ENCODE measurements around the gene ZNF831.

DNA sequence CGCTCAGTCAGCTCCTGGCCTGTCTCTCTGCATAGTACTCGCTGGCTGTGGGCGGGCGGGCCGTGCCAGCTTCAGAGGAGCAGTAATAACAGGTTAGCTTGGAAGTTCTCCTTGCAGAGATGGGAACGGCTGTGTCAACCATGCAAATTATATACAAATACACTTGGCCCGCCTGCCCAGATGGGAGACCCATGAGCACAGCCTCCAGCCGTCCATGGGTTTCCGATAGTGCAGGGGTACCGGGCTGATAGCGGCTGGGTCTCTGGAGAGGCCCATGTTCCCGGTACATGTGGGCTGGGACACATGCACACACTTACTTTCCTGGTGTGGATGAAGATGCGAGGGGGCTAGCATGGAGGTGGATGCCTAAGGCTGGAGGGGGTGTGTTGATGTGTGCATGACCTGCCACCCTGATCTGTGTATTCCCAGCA is 12.8 kb upstream of the ZNF831 start:
- TF ChIP-seq EP300 (IDR thresholded peaks at IDR 0.05), result no peak
- TF ChIP-seq POLR2A (IDR thresholded peaks at IDR 0.05), result no peak

Measured in ovary (tissue), 1 donor.